HG02943 (cell line): ENCODE results near the gene C10orf105.

Experiments
- ATAC-seq: cut with Tn5 transposase; IDR thresholded peaks from one replicate; pipeline ENCODE4 v1.9.1; 2021; ENCODE audit warnings: mild to moderate bottlenecking, low read depth, moderate library complexity; ENCODE audit not compliant: unreplicated experiment

The C10orf105 gene

DNA sequence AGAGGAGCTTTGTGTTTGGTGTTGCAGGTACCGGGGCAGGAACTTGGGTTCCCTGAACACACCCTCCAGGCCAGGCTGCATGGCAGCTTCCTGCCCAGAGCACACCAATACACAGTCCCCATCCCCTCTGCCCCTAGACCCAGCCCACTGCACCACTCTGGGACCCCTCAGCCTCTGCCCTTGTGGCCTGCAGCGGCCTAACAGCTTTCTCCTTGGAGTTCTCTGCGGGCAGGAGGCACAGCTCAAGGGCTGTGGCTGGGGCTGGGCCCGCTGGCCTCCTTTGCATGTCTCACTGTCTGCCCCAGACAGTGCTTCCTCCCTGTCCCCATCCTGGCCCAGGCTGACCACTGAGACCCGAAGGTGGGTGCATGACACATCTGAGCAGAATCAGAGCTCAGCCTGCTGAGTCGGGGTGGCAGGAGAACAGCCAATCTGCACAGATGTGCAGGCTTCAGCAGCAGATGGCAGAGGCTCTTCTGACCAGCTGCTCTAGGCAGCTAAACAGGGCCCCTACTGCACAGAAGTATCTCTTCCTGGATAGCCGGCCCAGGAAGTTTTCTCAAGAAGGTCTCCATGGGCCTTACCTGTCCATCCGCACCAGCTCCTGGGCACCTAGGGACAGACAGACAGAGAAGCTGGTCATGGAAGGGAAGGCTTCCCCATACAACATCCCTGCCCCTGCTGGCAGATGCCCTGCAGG, 33.0 kb upstream of the C10orf105 start:
- no peak for ATAC-seq

- no peak for ATAC-seq
Measured at GRCh38 chr10:71751515-71752224, 32.1 kb upstream of the C10orf105 start.

DNA sequence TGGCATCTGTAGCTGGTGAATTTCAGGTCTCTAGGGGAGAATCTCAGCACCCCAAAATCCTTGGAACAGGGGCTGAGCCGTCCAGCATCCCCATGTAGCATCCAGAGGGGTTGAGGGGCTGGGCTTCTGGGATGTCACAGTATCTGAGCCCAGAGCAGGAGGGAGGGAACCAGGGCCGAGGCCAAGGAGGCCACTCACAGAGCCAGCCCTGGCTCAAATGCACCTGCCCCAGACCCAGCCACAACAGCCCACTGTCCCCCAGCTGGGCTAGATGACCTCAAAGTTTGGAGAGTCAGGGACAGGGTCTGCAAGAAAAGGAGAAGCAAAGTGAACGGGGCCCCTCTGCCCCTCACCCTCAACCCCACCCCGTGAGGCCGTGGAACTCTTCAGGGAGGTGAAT, 31.4 kb upstream of the C10orf105 start:
- no peak for ATAC-seq

- ATAC-seq: no peak
Measured at GRCh38 chr10:71750124-71750841, 30.7 kb upstream of the C10orf105 start.

DNA sequence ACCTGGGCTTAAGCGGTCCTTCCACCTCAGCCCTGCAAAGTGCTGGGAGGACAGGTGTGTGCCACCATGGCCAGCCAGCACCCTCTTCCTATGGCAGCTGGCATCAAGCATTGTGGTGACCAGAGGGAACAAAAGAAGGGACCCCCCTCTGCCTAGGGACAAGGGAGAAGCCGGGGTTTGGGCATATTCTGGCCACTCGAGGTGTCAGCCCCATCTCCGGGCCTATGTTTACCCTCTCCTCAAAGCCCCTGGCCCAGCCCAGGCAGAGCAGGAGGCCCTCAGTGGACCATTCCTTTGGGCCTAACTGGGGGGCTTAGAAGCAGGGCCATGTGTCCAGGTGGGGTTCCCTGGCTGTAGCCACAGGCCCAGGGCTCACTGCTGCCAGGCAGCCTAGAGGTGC, 29.8 kb upstream of the C10orf105 start:
- ATAC-seq: no peak

DNA sequence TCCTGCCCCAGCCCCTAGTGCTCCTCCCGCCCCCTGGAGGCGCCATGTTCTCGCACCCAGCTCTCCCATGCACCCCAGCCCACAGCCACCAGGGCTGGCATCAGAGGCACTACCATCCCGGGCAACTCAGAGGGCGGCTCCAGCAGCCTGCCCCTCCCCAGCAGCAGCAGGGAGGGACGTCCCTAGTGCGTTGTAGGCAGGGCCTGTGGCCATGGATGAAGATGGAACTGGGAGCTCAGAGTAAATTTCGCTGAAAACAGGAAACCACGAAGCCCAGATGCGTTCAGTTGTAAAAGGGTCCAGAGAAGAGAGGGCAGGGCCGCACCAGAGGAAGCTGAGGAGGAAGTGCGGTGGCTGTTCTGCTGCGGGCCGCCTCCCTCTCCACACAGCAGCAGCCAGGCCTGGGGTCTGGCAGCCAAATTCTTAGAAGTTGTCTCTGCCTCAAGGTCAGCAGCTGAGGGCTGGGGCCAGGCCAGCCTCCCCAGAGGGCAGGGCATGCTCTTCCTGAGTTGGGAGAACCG, 29.2 kb upstream of the C10orf105 start:
- ATAC-seq: peak; percentile 44

- no peak for ATAC-seq
Measured at GRCh38 chr10:71747551-71748523, 28.3 kb upstream of the C10orf105 start.

DNA sequence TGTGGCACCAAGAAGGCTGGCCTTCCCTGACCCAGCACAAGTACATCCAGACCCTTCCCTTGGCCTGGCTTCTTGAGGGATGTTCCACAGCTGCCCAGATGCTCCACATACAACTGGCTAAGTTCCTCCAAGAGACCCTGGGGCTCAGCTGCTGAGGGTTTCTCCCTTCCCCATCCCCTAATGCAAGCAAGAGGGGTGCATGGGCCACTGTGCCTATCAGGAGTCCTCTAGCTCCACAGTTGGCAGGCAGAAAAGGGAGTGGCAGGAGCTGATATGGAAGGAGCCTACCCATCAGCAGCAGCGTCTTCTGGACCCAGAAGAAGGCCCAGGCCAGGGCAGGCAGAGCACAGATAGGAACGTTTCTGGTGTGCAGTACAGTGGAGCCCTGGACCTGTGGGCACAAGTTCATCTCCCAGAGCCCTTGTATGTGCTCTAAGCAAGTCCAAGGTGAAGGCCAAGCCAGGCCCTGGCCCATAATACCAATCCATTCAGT, 27.5 kb upstream of the C10orf105 start:
- no peak for ATAC-seq

- no peak for ATAC-seq
Measured at GRCh38 chr10:71746344-71747037, 26.9 kb upstream of the C10orf105 start.

DNA sequence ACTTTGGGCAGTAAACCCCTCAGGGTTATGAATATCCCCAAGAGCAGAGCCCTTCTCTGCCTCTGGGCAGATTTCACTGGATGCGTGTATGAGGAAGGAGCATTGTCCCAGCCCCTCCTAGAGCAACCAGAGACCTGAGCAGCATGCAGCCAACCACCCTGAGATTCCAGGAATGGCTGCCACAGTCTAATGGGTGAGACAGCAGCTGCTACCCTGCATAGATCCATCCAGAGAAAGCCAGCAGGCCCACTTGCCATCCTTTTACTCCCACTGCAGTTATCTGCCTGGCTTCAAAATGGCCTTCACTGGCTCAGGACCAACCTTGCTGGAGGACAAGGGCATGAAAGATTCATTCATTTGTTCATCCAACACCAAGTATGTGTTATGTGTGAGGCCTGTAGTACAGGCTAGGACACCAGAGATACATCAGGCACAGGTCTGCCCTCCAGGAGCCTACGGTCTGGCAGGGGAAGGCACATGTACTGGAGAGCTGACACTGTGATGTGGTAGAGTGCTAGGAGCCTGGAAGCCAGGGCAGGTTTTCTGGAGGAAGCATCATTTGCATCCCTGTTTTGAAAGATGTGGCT, 26.2 kb upstream of the C10orf105 start:
- ATAC-seq: no peak

DNA sequence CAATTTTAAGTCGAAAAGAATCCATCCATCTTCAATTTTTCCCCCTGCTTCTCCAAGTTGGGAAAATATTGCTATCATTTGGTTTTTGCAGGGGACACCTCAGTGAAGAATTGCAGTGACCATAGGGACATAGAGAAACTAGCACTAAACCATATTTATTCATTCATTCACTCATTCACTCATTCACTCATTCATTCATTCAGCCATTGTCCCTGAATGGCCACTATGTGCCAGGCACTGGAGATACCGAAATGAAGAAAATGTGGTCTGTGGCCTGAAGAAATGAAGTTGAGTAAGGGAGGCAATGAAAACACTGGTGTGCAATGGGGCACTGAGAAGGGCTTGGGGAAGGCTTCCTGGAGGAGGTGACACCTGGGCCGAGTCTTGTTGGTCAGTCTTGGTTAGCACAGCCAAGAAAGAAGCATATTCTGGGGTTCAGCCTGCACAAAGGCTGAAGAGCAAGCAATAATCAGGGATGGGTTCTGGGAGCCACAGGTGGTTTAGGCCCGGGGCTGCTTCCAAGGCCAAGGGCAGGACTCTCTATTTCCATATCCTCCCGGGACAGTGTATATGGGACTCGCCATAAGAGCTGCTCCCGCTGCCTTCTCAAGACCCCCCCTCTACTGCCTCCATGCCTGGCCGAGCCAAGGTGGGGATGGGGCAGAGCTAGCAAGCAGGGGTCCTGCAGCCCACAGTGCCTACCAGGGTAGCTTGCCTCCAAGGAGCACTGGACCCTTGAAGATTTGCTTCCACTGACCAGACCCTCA, 25.5 kb upstream of the C10orf105 start:
- no peak for ATAC-seq

GRCh38 chr10:71743866-71744265, 24.3 kb upstream of the C10orf105 start:
- no peak for ATAC-seq

GRCh38 chr10:71743089-71743838, 23.7 kb upstream of the C10orf105 start:
- no peak for ATAC-seq

- ATAC-seq: no peak
Measured at GRCh38 chr10:71742301-71743088, 22.9 kb upstream of the C10orf105 start.

DNA sequence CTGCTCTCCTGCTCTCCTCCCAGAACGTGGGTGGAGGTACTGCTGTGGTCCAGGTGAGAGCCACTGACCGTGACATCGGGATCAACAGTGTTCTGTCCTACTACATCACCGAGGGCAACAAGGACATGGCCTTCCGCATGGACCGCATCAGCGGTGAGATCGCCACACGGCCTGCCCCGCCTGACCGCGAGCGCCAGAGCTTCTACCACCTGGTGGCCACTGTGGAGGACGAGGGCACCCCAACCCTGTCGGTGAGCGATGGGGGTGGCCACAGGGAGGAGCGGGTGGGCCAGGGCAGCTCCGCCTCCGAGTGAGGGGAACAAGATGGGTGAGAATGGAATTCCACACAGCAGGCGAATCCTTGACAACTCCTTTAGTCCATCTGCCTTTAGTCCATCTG, 22.1 kb upstream of the C10orf105 start:
- ATAC-seq: no peak

DNA sequence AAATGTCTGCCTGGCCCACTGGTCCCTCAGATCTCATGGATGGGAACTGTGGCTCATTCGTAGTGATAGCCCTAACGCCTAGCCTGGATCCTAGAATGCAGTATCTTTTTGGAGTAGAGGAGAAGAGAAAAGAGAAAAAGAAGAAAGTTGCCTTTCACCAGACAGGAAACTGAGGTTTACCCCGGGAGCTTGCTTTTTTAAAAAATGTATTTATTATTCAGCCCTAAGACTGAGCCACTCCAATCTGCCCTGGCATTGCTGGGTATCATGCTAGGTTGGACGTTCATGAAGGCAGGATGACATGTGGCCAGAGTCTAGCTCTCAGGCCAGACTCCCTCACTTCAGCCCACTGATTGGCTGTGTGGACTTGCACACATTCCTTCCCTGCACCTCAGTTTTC, 21.5 kb upstream of the C10orf105 start:
- ATAC-seq: no peak
